HCT116 (cell line): ENCODE data around the gene MAOA. TPM values are rescaled to one million over a fixed set of nuclear protein-coding genes. Genes with fewer than 3 reads are reported as not detected.

Source experiments
- ATAC-seq: fragments of 200-7000 bp; cut with Tn5 transposase; 2 replicates; pipeline ENCODE4 v1.9.1; 2020; ENCODE audit warnings: mild to moderate bottlenecking, moderate library complexity
- BruUV-seq: library from RNA; stranded (reverse); fragments of 400-500 nt; replicated peaks from 2 replicates; lab custom pipeline; 2021; lab: Mats Ljungman, UMichigan
- CTCF ChIA-PET: fragments of 300-600 bp; sonication (Branson Sonifier 250); formaldehyde crosslinking; loops from one replicate; lab custom pipeline; 2021; ENCODE audit warnings: antibody characterized with exemption; lab: Charles Lee
- POLR2A ChIA-PET: fragments of 300-600, 350-600 bp; sonication (Branson Sonifier 250); formaldehyde crosslinking; loops from one replicate; lab custom pipeline; 2021; ENCODE audit warnings: antibody characterized with exemption; lab: Charles Lee
- RAD21 ChIA-PET, 2 experiments: fragments of 300-600 bp; sonication (Branson Sonifier 250); formaldehyde crosslinking; loops; one replicate each; lab custom pipeline; 2023; ENCODE audit warnings: low total read pairs in 2 of 2; ENCODE audit not compliant: uncharacterized antibody in 2 of 2, unreplicated experiment in 2 of 2, low non-redundant PET in 1 of 2; lab: Charles Lee
- DNase-seq: peaks from one replicate; pipeline ENCODE4 v3.0.0-alpha.2; 2010; ENCODE audit warnings: low read depth, low spot score
- H2AFZ ChIP-seq: fragments of 200-600 bp; shearing (Covaris generic), sonication (generic); 2 replicates; pipeline ENCODE4 v1.6.1; 2017; ENCODE audit warnings: low read depth, mixed run types, mixed read lengths, antibody characterized with exemption, low read length; ENCODE audit not compliant: poor library complexity, severe bottlenecking
- H3K27ac ChIP-seq: 2 replicates; pipeline ENCODE4 v1.5.1; 2012; ENCODE audit warnings: low read depth, low read length
- H3K27me3 ChIP-seq: fragments of 200-600 bp; sonication (generic); 2 replicates; pipeline ENCODE4 v1.6.1; 2016; ENCODE audit warnings: mixed run types, low read length, mixed read lengths; ENCODE audit not compliant: insufficient read depth
- H3K36me3 ChIP-seq, 2 experiments: fragments of 200-500 bp in 1 of 2; fragments of 200-600 bp in 1 of 2; sonication (Bioruptor generic) in 1 of 2; sonication (generic) in 1 of 2; 2 replicates each; pipeline versions ENCODE4 v1.5.1 to v1.6.1; 2014 to 2016; ENCODE audit warnings: low read length in 2 of 2, inconsistent platforms in 1 of 2, mixed read lengths in 1 of 2, mixed run types in 1 of 2; ENCODE audit not compliant: insufficient read depth in 2 of 2, control insufficient read depth in 1 of 2
- H3K4me1 ChIP-seq, 2 experiments: fragments of 200-600 bp in 1 of 2; sonication (generic) in 1 of 2; 2 replicates each; pipeline versions ENCODE4 v1.5.1 to v1.6.1; 2012 to 2017; ENCODE audit warnings: low read length in 2 of 2, inconsistent platforms in 1 of 2, mild to moderate bottlenecking in 1 of 2, mixed read lengths in 1 of 2, mixed run types in 1 of 2, moderate library complexity in 1 of 2; ENCODE audit not compliant: insufficient read depth in 2 of 2, control insufficient read depth in 1 of 2
- H3K4me2 ChIP-seq: fragments of 200-600 bp; sonication (generic); 2 replicates; pipeline ENCODE4 v1.6.1; 2017; ENCODE audit warnings: mixed run types, low read length, mixed read lengths
- H3K4me3 ChIP-seq, 2 experiments: fragments of 200-600 bp in 1 of 2; sonication (generic) in 1 of 2; replicated peaks in 1 of 2; 2 replicates each; pipeline ENCODE4 v1.5.1; 2011 to 2016; ENCODE audit warnings: low read length in 2 of 2, control low read depth in 1 of 2, low read depth in 1 of 2, mild to moderate bottlenecking in 1 of 2, mixed read lengths in 1 of 2, mixed run types in 1 of 2
- H3K79me2 ChIP-seq: fragments of 200-600 bp; sonication (generic); 2 replicates; pipeline ENCODE4 v1.6.1; 2017; ENCODE audit warnings: mild to moderate bottlenecking, mixed run types, low read length, moderate library complexity, mixed read lengths; ENCODE audit not compliant: insufficient read depth
- H3K9ac ChIP-seq: fragments of 200-600 bp; sonication (generic); 2 replicates; pipeline ENCODE4 v1.6.1; 2016; ENCODE audit warnings: low read length, mixed read lengths
- H3K9me2 ChIP-seq: fragments of 200-600 bp; sonication (generic), shearing (Covaris generic); 2 replicates; pipeline ENCODE4 v1.6.1; 2017; ENCODE audit warnings: mixed run types, mild to moderate bottlenecking, moderate library complexity; ENCODE audit not compliant: insufficient read depth
- H3K9me3 ChIP-seq, 2 experiments: fragments of 200-500 bp in 1 of 2; fragments of 200-600 bp in 1 of 2; sonication (Bioruptor generic) in 1 of 2; sonication (generic) in 1 of 2; 2 replicates each; pipeline ENCODE4 v1.6.1; 2014 to 2017; ENCODE audit warnings: low read length in 2 of 2, mixed read lengths in 2 of 2, inconsistent platforms in 1 of 2, low read depth in 1 of 2, mild to moderate bottlenecking in 1 of 2, mixed run types in 1 of 2, moderate library complexity in 1 of 2; ENCODE audit not compliant: control insufficient read depth in 1 of 2, insufficient read depth in 1 of 2
- H4K20me1 ChIP-seq: fragments of 200-600 bp; sonication (generic), shearing (Covaris generic); 2 replicates; pipeline ENCODE4 v1.6.1; 2017; ENCODE audit warnings: mixed run types, mild to moderate bottlenecking, moderate library complexity; ENCODE audit not compliant: insufficient read depth
- CBX3 ChIP-seq: IDR thresholded peaks from 2 replicates; pipeline ENCODE4 v1.6.1; 2012; ENCODE audit warnings: low read depth
- CEBPB ChIP-seq: IDR thresholded peaks from 2 replicates; pipeline ENCODE4 v1.6.1; 2012; ENCODE audit warnings: low read depth
- EGR1 ChIP-seq: IDR thresholded peaks from 2 replicates; pipeline ENCODE4 v1.6.1; 2012; ENCODE audit warnings: low read depth
- EZH2 ChIP-seq: fragments of 200-600 bp; sonication (generic); IDR thresholded peaks from 2 replicates; pipeline ENCODE4 v1.6.1; 2017; ENCODE audit warnings: antibody characterized with exemption, mixed run types
- EZH2phosphoT487 ChIP-seq: fragments of 200-600 bp; IDR thresholded peaks from 2 replicates; pipeline ENCODE4 v1.6.1; 2018; ENCODE audit warnings: antibody characterized with exemption, borderline replicate concordance
- FOSL1 ChIP-seq: IDR thresholded peaks from 2 replicates; pipeline ENCODE4 v1.6.1; 2012; ENCODE audit warnings: low read depth
- JUND ChIP-seq: IDR thresholded peaks from 2 replicates; pipeline ENCODE4 v1.6.1; 2012
- MAX ChIP-seq: IDR thresholded peaks from 2 replicates; pipeline ENCODE4 v1.6.1; 2012
- POLR2A ChIP-seq: IDR thresholded peaks from 2 replicates; pipeline ENCODE4 v1.7.0; 2011; ENCODE audit warnings: borderline replicate concordance; ENCODE audit not compliant: insufficient read depth, insufficient read length; ENCODE audit errors: extremely low read depth
- POLR2AphosphoS5 ChIP-seq: IDR thresholded peaks from 2 replicates; pipeline ENCODE4 v1.6.1; 2011; ENCODE audit warnings: mild to moderate bottlenecking, low read depth, low read length, moderate library complexity
- SIN3A ChIP-seq: IDR thresholded peaks from 2 replicates; pipeline ENCODE4 v1.6.1; 2012; ENCODE audit warnings: low read depth
- SP1 ChIP-seq: IDR thresholded peaks from 2 replicates; pipeline ENCODE4 v1.6.1; 2012; ENCODE audit warnings: low read depth
- SRF ChIP-seq: IDR thresholded peaks from 2 replicates; pipeline ENCODE4 v1.6.1; 2012; ENCODE audit warnings: low read depth
- TCF7L2 ChIP-seq: IDR thresholded peaks from 2 replicates; pipeline ENCODE4 v1.7.0; 2011; ENCODE audit warnings: borderline replicate concordance, inconsistent platforms; ENCODE audit not compliant: insufficient read depth, insufficient read length; ENCODE audit errors: extremely low read depth
- ZFX ChIP-seq: fragments of 450-650 bp; IDR thresholded peaks from 2 replicates; pipeline ENCODE4 v1.6.1; 2017
- ZNF274 ChIP-seq: fragments of 200-500 bp; sonication (Bioruptor generic); IDR thresholded peaks from 2 replicates; pipeline ENCODE4 v1.6.1; 2014; ENCODE audit warnings: mild to moderate bottlenecking, low read depth, low read length, inconsistent platforms
- intact Hi-C: fragments of 100-400 bp; cut with micrococcal nuclease; formaldehyde crosslinking; loops from 2 replicates; pipeline ENCODE4 v1.10.0; 2022
- total RNA-seq: library from RNA; stranded (reverse); gene quantifications from one replicate; pipeline ENCODE4 v1.2.1, GENCODE V29; 2021; ENCODE audit not compliant: unreplicated experiment
- TF ChIP-seq, protein P1 (sequence below): IDR thresholded peaks from 2 replicates; pipeline ENCODE4 v1.6.1; 2012
- TF ChIP-seq, protein P2 (sequence below), 3 experiments: fragments of 200-600 bp in 1 of 3; sonication (generic) in 1 of 3; IDR thresholded peaks in 2 of 3; conservative IDR thresholded peaks in 1 of 3; 2 replicates each; pipeline ENCODE4 v1.5.1; 2012 to 2017; ENCODE audit warnings: low read depth in 2 of 3, low read length in 2 of 3, antibody characterized with exemption in 1 of 3, borderline replicate concordance in 1 of 3, control low read depth in 1 of 3, mild to moderate bottlenecking in 1 of 3, mixed read lengths in 1 of 3, mixed run types in 1 of 3, moderate library complexity in 1 of 3; ENCODE audit not compliant: insufficient read depth in 1 of 3

MAOA gene
- total RNA-seq, 1 experiment from 2014 or later: 13.6 TPM

- no peak for DNase-seq
- RAD21 ChIA-PET: no interaction called here
- CTCF ChIA-PET: no interaction called here
These were observed 26.6 kb downstream of the MAOA start for GRCh38 chrX:43682726-43683125.

GRCh38 chrX:43685221-43685620 is 29.1 kb downstream of the MAOA start:
- Histone ChIP-seq H3K27ac (no peak overlapping the region), H3K4me1 (no peaks in the 10 kb centered on the region), H2AFZ (no peak overlapping the region), H3K9ac (no peak overlapping the region), H3K4me3 (no peak overlapping the region), H3K79me2 (no peaks in the 10 kb centered on the region), H4K20me1 (no peaks in the 10 kb centered on the region), H3K27me3 (no peaks in the 10 kb centered on the region), H3K9me2 (no peaks in the 10 kb centered on the region), H3K36me3 (no peaks in the 10 kb centered on the region), H3K9me3 (no peaks in the 10 kb centered on the region), H3K4me2 (no peak overlapping the region)
- intact Hi-C loops: no loop called here
- RAD21 ChIA-PET: no interaction called here
- POLR2A ChIA-PET: no interaction called here
- CTCF ChIA-PET: no interaction called here
- BruUV-seq: no TSS peak
- DNase-seq (no peak), ATAC-seq (no peak)
- TF ChIP-seq FOSL1 (no peak), MAX (no peak), EGR1 (no peak), TCF7L2 (no peak), ZFX (no peak), CEBPB (no peak), POLR2A (no peak), SIN3A (no peak), JUND (no peak), POLR2AphosphoS5 (no peak), ZNF274 (no peak), CBX3 (no peak), SRF (no peak), EZH2phosphoT487 (no peak), EZH2 (no peak)
- TF ChIP-seq, protein P1, sequence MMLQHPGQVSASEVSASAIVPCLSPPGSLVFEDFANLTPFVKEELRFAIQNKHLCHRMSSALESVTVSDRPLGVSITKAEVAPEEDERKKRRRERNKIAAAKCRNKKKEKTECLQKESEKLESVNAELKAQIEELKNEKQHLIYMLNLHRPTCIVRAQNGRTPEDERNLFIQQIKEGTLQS: no peak

More at GRCh38 chrX:43682726-43683125, 26.6 kb downstream of the MAOA start:
- POLR2A ChIA-PET: no interaction called here
- intact Hi-C loops: no loop called here
- ATAC-seq: no peak
- TF ChIP-seq POLR2A: no peak
- TF ChIP-seq, protein P2, sequence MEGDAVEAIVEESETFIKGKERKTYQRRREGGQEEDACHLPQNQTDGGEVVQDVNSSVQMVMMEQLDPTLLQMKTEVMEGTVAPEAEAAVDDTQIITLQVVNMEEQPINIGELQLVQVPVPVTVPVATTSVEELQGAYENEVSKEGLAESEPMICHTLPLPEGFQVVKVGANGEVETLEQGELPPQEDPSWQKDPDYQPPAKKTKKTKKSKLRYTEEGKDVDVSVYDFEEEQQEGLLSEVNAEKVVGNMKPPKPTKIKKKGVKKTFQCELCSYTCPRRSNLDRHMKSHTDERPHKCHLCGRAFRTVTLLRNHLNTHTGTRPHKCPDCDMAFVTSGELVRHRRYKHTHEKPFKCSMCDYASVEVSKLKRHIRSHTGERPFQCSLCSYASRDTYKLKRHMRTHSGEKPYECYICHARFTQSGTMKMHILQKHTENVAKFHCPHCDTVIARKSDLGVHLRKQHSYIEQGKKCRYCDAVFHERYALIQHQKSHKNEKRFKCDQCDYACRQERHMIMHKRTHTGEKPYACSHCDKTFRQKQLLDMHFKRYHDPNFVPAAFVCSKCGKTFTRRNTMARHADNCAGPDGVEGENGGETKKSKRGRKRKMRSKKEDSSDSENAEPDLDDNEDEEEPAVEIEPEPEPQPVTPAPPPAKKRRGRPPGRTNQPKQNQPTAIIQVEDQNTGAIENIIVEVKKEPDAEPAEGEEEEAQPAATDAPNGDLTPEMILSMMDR (IDR thresholded peaks at IDR 0.05 in 2 of 3, conservative IDR thresholded peaks at IDR 0.05 in 1 of 3; ENCODE audit: borderline replicate concordance in 1 of 3, insufficient read depth in 1 of 3, low read depth in 2 of 3, low read length in 2 of 3): no peak
- TF ChIP-seq SP1: no peak
- TF ChIP-seq EZH2phosphoT487: no peak
- TF ChIP-seq ZFX: no peak
- TF ChIP-seq SRF: no peak
- TF ChIP-seq TCF7L2: no peak
- TF ChIP-seq, protein P1: no peak
- TF ChIP-seq, all 23 proteins: peak for 0
- Histone ChIP-seq H3K4me3 (no peak overlapping the region), H2AFZ (no peak overlapping the region), H3K4me1 (no peaks in the 10 kb centered on the region), H3K9me3 (no peaks in the 10 kb centered on the region), H3K27ac (no peak overlapping the region), H3K36me3 (no peaks in the 10 kb centered on the region), H3K9me2 (no peaks in the 10 kb centered on the region), H3K4me2 (no peak overlapping the region), H3K9ac (no peak overlapping the region), H3K79me2 (no peaks in the 10 kb centered on the region), H3K27me3 (no peaks in the 10 kb centered on the region), H4K20me1 (no peaks in the 10 kb centered on the region)
- BruUV-seq: no TSS peak
